PC-9 (cell line): Measurements from ENCODE around the gene TIGD2.

Source experiments
- EZH2 ChIP-seq: fragments of 200-600 bp; sonication (generic); IDR thresholded peaks from 2 replicates; pipeline ENCODE4 v1.8.0; 2017; ENCODE audit warnings: antibody characterized with exemption, low read depth
- TF ChIP-seq, protein P1 (sequence below): fragments of 200-600 bp; sonication (generic); conservative IDR thresholded peaks from 2 replicates; pipeline ENCODE4 v1.6.1; 2017; ENCODE audit warnings: mixed run types, antibody characterized with exemption, mild to moderate bottlenecking, moderate library complexity

DNA sequence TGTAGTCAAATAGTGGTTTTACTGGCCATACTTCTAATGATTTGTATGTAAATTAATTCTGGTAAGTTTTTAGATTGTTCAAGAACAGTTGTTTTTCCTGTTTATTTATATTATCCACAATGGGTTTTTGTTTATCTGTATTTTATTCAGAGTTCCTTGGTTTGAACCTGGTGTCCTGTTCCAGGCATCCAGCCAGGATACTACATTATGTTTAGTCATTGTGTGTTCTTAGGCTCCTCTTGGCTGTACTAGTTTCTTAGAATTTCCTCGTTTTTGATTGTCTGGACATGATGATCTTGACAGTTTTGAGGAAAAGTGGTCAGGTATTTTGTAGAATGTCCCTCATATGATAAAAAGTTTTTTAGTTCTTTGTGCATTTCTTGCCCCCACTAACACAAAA is 7.8 kb downstream of the TIGD2 start:
- TF ChIP-seq EZH2: no peak
- TF ChIP-seq, protein P1, sequence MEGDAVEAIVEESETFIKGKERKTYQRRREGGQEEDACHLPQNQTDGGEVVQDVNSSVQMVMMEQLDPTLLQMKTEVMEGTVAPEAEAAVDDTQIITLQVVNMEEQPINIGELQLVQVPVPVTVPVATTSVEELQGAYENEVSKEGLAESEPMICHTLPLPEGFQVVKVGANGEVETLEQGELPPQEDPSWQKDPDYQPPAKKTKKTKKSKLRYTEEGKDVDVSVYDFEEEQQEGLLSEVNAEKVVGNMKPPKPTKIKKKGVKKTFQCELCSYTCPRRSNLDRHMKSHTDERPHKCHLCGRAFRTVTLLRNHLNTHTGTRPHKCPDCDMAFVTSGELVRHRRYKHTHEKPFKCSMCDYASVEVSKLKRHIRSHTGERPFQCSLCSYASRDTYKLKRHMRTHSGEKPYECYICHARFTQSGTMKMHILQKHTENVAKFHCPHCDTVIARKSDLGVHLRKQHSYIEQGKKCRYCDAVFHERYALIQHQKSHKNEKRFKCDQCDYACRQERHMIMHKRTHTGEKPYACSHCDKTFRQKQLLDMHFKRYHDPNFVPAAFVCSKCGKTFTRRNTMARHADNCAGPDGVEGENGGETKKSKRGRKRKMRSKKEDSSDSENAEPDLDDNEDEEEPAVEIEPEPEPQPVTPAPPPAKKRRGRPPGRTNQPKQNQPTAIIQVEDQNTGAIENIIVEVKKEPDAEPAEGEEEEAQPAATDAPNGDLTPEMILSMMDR: no peak
